Measurements from ENCODE around the gene CPEB3.
A peak's percentile ranks its signal among the peaks of the same experiment; 100 is the strongest.
"Not testable (repeated sequence)": the region's sequence is repeated elsewhere in the genome, so short reads cannot be mapped to it uniquely, and the experiment has no call there.

Gene CPEB3

GRCh38 chr10:92290837-92291615 lies at the start of gene CPEB3, which contains the start of gene MARCHF5:
Gene CPEB3 (minus strand): TSS chr10:92291078. CDS start chr10:92240350, 50,728 bp downstream.
Gene MARCHF5 (plus strand): TSS chr10:92291167. CDS start chr10:92291495, 328 bp downstream.
- Histone ChIP-seq H3K27me3 (ENCODE audit: control insufficient read depth, insufficient read depth, low read length) (no peaks in the 10 kb centered on the region), H3K9me3 (ENCODE audit: control insufficient read depth, low read depth, low read length) (no peaks in the 10 kb centered on the region), H3K36me3 (ENCODE audit: control insufficient read depth, low read depth, low read length) (peaks cover 10% of the 10 kb centered on the region), H3K9ac (ENCODE audit: low read length) (peak within 1 kb of the TSS; percentile 89), H3K4me3 (ENCODE audit: low read length) (peak within 1 kb of the TSS; percentile 92), H3K27ac (ENCODE audit: low read length) (peak within 1 kb of the TSS; percentile 34), H3K4me1 (ENCODE audit: control insufficient read depth, low read depth, low read length) (peaks cover 8% of the 10 kb centered on the region)

GRCh38 chr10:92329927-92330326 lies 39.0 kb upstream of the CPEB3 start:
- H3K36me3 ChIP-seq (ENCODE audit: control insufficient read depth, low read depth, low read length); H3K9ac ChIP-seq (ENCODE audit: low read length); H3K4me3 ChIP-seq (ENCODE audit: low read length); H3K27me3 ChIP-seq (ENCODE audit: control insufficient read depth, insufficient read depth, low read length); H3K27ac ChIP-seq (ENCODE audit: low read length); H3K9me3 ChIP-seq (ENCODE audit: control insufficient read depth, low read depth, low read length): not testable (repeated sequence)
- peaks cover 28% of the 10 kb centered on the region for H3K4me1 ChIP-seq (ENCODE audit: control insufficient read depth, low read depth, low read length)

GRCh38 chr10:92328993-92329392 lies 38.1 kb upstream of the CPEB3 start:
- peaks cover 8% of the 10 kb centered on the region for H3K36me3 ChIP-seq (ENCODE audit: control insufficient read depth, low read depth, low read length)
- H3K27ac ChIP-seq (ENCODE audit: low read length): no peak overlapping the region
- H3K27me3 ChIP-seq (ENCODE audit: control insufficient read depth, insufficient read depth, low read length): no peaks in the 10 kb centered on the region
- no peaks in the 10 kb centered on the region for H3K9me3 ChIP-seq (ENCODE audit: control insufficient read depth, low read depth, low read length)
- no peak overlapping the region for H3K4me3 ChIP-seq (ENCODE audit: low read length)
- no peak overlapping the region for H3K9ac ChIP-seq (ENCODE audit: low read length)
- peaks cover 24% of the 10 kb centered on the region for H3K4me1 ChIP-seq (ENCODE audit: control insufficient read depth, low read depth, low read length)

DNA sequence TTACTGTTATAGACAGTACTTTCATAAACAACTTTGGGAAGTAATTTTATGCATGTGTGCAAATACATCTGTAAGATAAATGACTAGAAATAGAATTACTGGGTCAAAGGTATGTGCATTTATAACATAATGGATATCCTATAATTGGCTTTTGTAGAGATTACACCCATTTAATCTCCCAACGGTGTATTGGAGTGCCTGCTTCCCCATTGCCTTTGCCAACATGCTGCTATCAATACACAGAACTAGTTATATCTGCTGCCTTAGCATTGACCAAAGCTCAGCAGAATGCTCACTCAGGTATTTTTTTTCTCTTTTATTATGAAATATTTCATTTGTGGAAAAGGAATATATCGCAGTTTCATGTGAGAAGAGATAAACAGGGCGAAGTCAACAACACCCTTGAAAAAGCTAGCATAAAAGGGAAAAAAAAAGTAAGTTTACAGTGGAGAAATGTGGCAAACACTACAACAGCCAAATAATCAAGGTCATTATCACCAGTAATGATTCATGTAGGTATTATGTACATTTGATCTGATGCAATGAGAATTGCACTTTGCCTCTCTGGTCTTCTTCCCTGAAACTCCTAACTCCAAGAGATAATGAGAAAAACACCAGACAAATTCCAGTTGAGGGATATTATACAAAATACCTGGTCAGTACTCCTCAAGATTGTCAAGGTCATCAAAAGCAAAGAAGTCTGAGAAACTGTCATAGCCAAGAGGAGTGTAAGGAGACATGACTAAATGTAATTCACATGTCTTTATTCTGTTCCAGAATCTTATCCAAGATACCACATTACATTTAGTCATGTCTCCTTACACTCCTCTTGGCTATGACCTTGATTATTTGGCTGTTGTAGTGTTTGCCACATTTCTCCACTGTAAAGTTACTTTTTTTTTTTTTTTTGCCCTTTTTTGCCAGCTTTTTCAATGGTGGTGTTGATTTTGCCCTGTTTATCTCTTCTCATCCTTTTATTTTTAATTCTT lies 36.9 kb upstream of the CPEB3 start:
- Histone ChIP-seq H3K36me3 (ENCODE audit: control insufficient read depth, low read depth, low read length) (peaks cover 8% of the 10 kb centered on the region), H3K27ac (ENCODE audit: low read length) (peak overlapping the region; percentile 24), H3K4me1 (ENCODE audit: control insufficient read depth, low read depth, low read length) (peaks cover 24% of the 10 kb centered on the region), H3K4me3 (ENCODE audit: low read length) (no peak overlapping the region), H3K27me3 (ENCODE audit: control insufficient read depth, insufficient read depth, low read length) (no peaks in the 10 kb centered on the region), H3K9ac (ENCODE audit: low read length) (no peak overlapping the region), H3K9me3 (ENCODE audit: control insufficient read depth, low read depth, low read length) (no peaks in the 10 kb centered on the region)

GRCh38 chr10:92323079-92323478 lies 32.2 kb upstream of the CPEB3 start:
- Histone ChIP-seq H3K27me3 (ENCODE audit: control insufficient read depth, insufficient read depth, low read length) (no peaks in the 10 kb centered on the region), H3K9ac (ENCODE audit: low read length) (no peak overlapping the region), H3K27ac (ENCODE audit: low read length) (no peak overlapping the region), H3K36me3 (ENCODE audit: control insufficient read depth, low read depth, low read length) (peaks cover 11% of the 10 kb centered on the region), H3K4me3 (ENCODE audit: low read length) (no peak overlapping the region), H3K9me3 (ENCODE audit: control insufficient read depth, low read depth, low read length) (no peaks in the 10 kb centered on the region), H3K4me1 (ENCODE audit: control insufficient read depth, low read depth, low read length) (peaks cover 4% of the 10 kb centered on the region)

DNA sequence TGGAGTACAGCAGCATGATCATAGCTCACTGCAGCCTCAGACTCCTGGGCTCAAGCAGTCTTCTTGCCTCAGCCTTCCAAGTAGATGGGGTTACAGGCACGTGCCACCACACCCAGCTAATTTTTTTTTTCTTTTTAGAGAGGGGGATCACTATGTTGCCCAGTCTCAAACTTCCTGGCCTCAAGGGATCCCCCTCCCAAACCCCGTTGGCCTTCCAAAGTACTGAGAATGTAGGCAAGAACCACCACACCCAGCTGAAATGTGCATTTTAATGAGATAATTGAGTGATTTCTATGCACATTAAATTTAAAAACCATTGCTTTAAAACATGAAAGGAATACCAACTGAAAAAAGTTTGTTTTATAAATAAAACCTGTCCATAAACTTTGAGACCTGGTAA lies 25.7 kb upstream of the CPEB3 start:
- H3K9ac ChIP-seq (ENCODE audit: low read length): no peak overlapping the region
- no peaks in the 10 kb centered on the region for H3K27me3 ChIP-seq (ENCODE audit: control insufficient read depth, insufficient read depth, low read length)
- peaks cover 16% of the 10 kb centered on the region for H3K36me3 ChIP-seq (ENCODE audit: control insufficient read depth, low read depth, low read length)
- no peaks in the 10 kb centered on the region for H3K9me3 ChIP-seq (ENCODE audit: control insufficient read depth, low read depth, low read length)
- no peak overlapping the region for H3K4me3 ChIP-seq (ENCODE audit: low read length)
- H3K27ac ChIP-seq (ENCODE audit: low read length): no peak overlapping the region
- no peaks in the 10 kb centered on the region for H3K4me1 ChIP-seq (ENCODE audit: control insufficient read depth, low read depth, low read length)

- Histone ChIP-seq H3K9me3 (ENCODE audit: control insufficient read depth, low read depth, low read length) (no peaks in the 10 kb centered on the region), H3K36me3 (ENCODE audit: control insufficient read depth, low read depth, low read length) (peaks cover 25% of the 10 kb centered on the region), H3K27ac (ENCODE audit: low read length) (no peak overlapping the region)
These were observed 22.9 kb upstream of the CPEB3 start for GRCh38 chr10:92313750-92314149.

DNA sequence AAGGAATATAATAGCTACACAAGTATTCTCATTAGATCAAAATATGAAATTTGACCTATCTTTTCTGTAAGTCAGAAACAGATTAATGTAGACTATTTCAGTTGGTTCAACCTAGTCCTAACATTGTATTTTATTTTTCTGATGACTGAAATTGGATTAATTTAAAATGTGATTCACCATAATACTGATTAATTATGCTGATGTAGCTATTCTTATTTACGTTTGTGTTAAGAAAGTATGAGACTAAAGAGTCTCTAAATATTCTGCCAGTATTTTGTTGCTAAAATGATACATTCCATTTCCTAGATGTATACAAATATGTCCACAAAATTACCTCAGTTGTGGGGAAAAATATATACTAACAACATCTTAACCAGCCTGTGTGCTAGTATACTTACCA lies 18.4 kb upstream of the CPEB3 start:
- Histone ChIP-seq H3K9ac (ENCODE audit: low read length) (no peak overlapping the region), H3K27me3 (ENCODE audit: control insufficient read depth, insufficient read depth, low read length) (no peaks in the 10 kb centered on the region), H3K4me3 (ENCODE audit: low read length) (no peak overlapping the region), H3K27ac (ENCODE audit: low read length) (no peak overlapping the region), H3K9me3 (ENCODE audit: control insufficient read depth, low read depth, low read length) (no peaks in the 10 kb centered on the region), H3K4me1 (ENCODE audit: control insufficient read depth, low read depth, low read length) (peaks cover 35% of the 10 kb centered on the region), H3K36me3 (ENCODE audit: control insufficient read depth, low read depth, low read length) (peaks cover 22% of the 10 kb centered on the region)

More at GRCh38 chr10:92313750-92314149, 22.9 kb upstream of the CPEB3 start:
- Histone ChIP-seq H3K4me3 (ENCODE audit: low read length) (no peak overlapping the region), H3K4me1 (ENCODE audit: control insufficient read depth, low read depth, low read length) (peaks cover 6% of the 10 kb centered on the region), H3K27me3 (ENCODE audit: control insufficient read depth, insufficient read depth, low read length) (no peaks in the 10 kb centered on the region), H3K9ac (ENCODE audit: low read length) (no peak overlapping the region)

DNA sequence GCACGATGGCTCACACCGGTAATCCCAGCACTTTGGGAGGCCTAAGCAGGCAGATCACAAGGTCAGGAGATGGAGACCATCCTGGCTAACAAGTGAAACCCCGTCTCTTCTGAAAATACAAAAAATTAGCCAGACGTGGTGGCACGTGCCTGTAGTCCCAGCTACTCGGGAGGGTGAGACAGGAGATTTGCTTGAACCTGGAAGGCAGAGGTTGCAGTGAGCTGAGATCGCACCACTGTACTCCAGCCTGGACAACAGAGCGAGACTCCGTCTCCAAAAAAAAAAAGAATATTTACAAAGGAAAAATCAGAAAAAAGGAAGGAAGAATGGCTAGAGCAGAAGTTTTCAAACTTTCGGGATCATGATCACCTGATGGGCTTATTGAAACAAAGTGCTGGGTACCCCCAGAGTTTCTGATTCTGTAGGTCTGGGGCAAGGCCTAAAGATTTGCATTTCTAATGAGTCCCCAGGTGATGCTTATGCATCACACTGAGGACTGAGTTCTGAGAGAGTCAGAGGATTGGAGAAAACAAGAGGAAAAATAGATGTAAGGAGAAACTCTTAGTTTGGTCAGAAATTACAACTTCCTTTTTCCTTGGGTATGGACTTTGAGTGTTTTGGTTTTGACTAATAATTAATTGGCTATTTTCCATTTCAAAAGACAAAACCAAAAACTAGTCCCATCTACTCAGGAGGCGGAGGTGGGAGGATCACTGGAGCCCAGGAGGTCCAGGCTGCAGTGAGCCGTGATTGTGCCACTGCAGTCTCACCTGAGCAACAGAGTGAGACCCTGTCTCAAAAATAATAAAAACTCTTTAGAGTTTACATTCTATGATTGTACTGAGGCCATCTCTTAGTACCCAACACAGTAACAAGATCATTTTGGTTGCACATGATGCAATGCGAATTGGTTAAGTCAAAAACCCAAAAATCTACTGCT lies 14.5 kb upstream of the CPEB3 start:
- Histone ChIP-seq H3K4me3 (ENCODE audit: low read length) (peak overlapping the region; percentile 39), H3K4me1 (ENCODE audit: control insufficient read depth, low read depth, low read length) (peaks cover 52% of the 10 kb centered on the region), H3K9me3 (ENCODE audit: control insufficient read depth, low read depth, low read length) (no peaks in the 10 kb centered on the region), H3K36me3 (ENCODE audit: control insufficient read depth, low read depth, low read length) (no peaks in the 10 kb centered on the region), H3K27ac (ENCODE audit: low read length) (peak overlapping the region; percentile 87), H3K27me3 (ENCODE audit: control insufficient read depth, insufficient read depth, low read length) (no peaks in the 10 kb centered on the region), H3K9ac (ENCODE audit: low read length) (peak overlapping the region; percentile 47)

DNA sequence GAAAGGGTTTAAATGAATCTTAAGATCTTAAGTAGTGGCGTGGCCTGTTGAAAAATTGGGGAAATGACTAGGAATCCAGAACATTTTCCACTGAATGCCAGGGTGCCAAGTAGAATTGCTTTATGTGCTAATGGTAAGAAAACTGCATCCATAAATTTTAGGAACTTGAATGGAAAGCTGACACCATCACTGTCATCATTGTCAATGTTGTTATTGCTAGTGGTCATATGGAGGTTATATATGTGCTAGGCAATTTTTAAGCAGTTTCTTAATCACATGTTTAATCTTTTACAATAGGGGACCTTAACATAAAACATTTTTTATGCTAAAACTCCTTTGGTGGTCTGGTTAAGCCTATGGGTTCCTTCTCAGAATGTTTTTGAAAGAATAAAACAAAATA lies 13.2 kb upstream of the CPEB3 start:
- H3K9me3 ChIP-seq (ENCODE audit: control insufficient read depth, low read depth, low read length): no peaks in the 10 kb centered on the region
- H3K9ac ChIP-seq (ENCODE audit: low read length): no peak overlapping the region
- peaks cover 46% of the 10 kb centered on the region for H3K4me1 ChIP-seq (ENCODE audit: control insufficient read depth, low read depth, low read length)
- no peaks in the 10 kb centered on the region for H3K36me3 ChIP-seq (ENCODE audit: control insufficient read depth, low read depth, low read length)
- no peaks in the 10 kb centered on the region for H3K27me3 ChIP-seq (ENCODE audit: control insufficient read depth, insufficient read depth, low read length)
- H3K27ac ChIP-seq (ENCODE audit: low read length): no peak overlapping the region
- no peak overlapping the region for H3K4me3 ChIP-seq (ENCODE audit: low read length)

GRCh38 chr10:92303096-92303495 lies 12.2 kb upstream of the CPEB3 start:
- H3K27me3 ChIP-seq (ENCODE audit: control insufficient read depth, insufficient read depth, low read length): no peaks in the 10 kb centered on the region
- H3K4me1 ChIP-seq (ENCODE audit: control insufficient read depth, low read depth, low read length): peaks cover 46% of the 10 kb centered on the region
- no peak overlapping the region for H3K9ac ChIP-seq (ENCODE audit: low read length)
- no peak overlapping the region for H3K4me3 ChIP-seq (ENCODE audit: low read length)
- no peaks in the 10 kb centered on the region for H3K36me3 ChIP-seq (ENCODE audit: control insufficient read depth, low read depth, low read length)
- H3K9me3 ChIP-seq (ENCODE audit: control insufficient read depth, low read depth, low read length): no peaks in the 10 kb centered on the region
- H3K27ac ChIP-seq (ENCODE audit: low read length): no peak overlapping the region
